Neural progenitor cell (in vitro differentiated cells): ENCODE results near the gene FAM114A2.

Experiments used
- CTCF ChIP-seq: fragments of 200-600 bp; sonication (generic); IDR thresholded peaks from 2 replicates; pipeline ENCODE4 v1.5.1; 2017; ENCODE audit warnings: antibody characterized with exemption, mild to moderate bottlenecking
- EZH2 ChIP-seq: fragments of 200-600 bp; sonication (generic); IDR thresholded peaks from 2 replicates; pipeline ENCODE4 v1.6.1; 2017; ENCODE audit warnings: antibody characterized with exemption, mild to moderate bottlenecking, moderate library complexity

GRCh38 chr5:154042766-154043165, 4.1 kb upstream of the FAM114A2 start:
- no peak for TF ChIP-seq CTCF
- TF ChIP-seq EZH2, result no peak
